NCI-H82 (cell line): Measurements from ENCODE around the gene MMAB.
A peak's percentile ranks its signal among the peaks of the same experiment; 100 is the strongest.

Experiments
- DNase-seq: peaks from one replicate; lab custom pipeline; 2025; lab: John Stamatoyannopoulos, UW

Gene MMAB

DNA sequence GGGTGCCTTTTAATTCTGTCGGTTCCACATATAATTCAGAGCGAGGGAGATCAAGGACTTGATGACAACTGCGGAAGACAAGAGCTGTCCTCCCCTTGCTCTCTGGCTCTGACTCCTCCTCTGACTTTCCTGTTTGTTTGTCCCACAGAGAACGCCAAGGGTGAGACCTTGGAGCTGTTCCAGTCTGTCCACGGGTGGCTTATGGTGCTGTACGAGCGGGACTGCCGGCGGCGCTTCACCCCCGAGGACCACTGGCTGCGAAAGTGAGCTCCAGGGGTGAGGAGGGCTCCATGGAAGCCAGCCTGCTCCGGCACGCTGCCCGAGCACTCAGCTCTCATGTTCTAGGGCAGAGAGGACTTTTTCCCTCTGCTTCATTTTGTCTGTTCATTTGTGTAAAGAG lies 63.1 kb downstream of the MMAB start:
- no peak for DNase-seq

DNA sequence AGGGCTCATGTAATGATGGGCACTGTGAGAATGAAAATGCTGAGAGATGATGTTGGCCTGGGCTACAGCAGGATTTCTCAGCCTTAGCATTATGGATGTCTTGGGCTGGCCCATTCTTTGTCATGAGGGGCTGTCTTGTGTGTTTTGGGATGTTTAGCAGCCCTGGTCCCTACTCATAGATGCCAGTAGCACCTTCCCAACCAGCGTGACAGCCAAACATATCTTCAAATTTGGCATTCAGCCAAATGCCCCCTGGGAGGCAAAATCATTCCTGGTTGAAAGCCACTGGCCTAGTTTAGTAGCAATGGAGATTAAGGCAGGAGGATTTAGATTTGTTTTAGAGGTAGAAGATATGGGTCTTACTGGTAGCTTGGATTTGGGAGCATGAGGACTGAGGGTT lies 69.2 kb downstream of the MMAB start:
- peak; percentile 56 for DNase-seq
